Measurements from ENCODE around the gene CRTC2.

The CRTC2 gene

GRCh38 chr1:153939476-153939875, 18.9 kb downstream of the CRTC2 start:
- no peak for DNase-seq
- no peaks in the 10 kb centered on the region for H3K27me3 ChIP-seq (ENCODE audit: insufficient read depth, low read length, poor library complexity)
- no peak overlapping the region for H4K8ac ChIP-seq (ENCODE audit: low read depth, low read length)
- no peak overlapping the region for H3K9ac ChIP-seq (ENCODE audit: low read length)
- H3K27ac ChIP-seq (ENCODE audit: low read depth, low read length) = no peak overlapping the region
- H3K4ac ChIP-seq (ENCODE audit: low read depth, low read length) = no peak overlapping the region
- H3K4me1 ChIP-seq (ENCODE audit: control insufficient read depth, low read depth, low read length) = no peaks in the 10 kb centered on the region
- no peak overlapping the region for H3K4me3 ChIP-seq (ENCODE audit: low read length)
- H4K5ac ChIP-seq (ENCODE audit: low read length) = no peak overlapping the region
- no peak overlapping the region for H3K4me2 ChIP-seq (ENCODE audit: low read length)
- no CpG with 5 or more reads among the region's 12 CpGs for WGBS (ENCODE audit: extremely low coverage, insufficient coverage, low lambda C conversion rate)
- H3K56ac ChIP-seq (ENCODE audit: low read length) = no peak overlapping the region
- no peak overlapping the region for H3K18ac ChIP-seq (ENCODE audit: low read length)
- no peaks in the 10 kb centered on the region for H3K79me2 ChIP-seq (ENCODE audit: control insufficient read depth, insufficient read depth, low read length)
- H3K23ac ChIP-seq (ENCODE audit: low read length) = no peak overlapping the region
- H2BK5ac ChIP-seq (ENCODE audit: low read length) = no peak overlapping the region
- H2BK15ac ChIP-seq (replicated peaks; ENCODE audit: low read depth) = no peak overlapping the region
- no peak overlapping the region for H2AK5ac ChIP-seq (ENCODE audit: low read length)
- peaks cover 4% of the 10 kb centered on the region for H3K79me1 ChIP-seq (ENCODE audit: low read length)
- no peak overlapping the region for H2BK120ac ChIP-seq (ENCODE audit: low read depth, low read length)
- H3K36me3 ChIP-seq (ENCODE audit: control insufficient read depth, insufficient read depth, low read length) = peaks cover 18% of the 10 kb centered on the region

- Histone ChIP-seq H2BK15ac (replicated peaks; ENCODE audit: low read depth) (no peak overlapping the region), H3K56ac (ENCODE audit: low read length) (no peak overlapping the region), H4K5ac (ENCODE audit: low read length) (no peak overlapping the region), H2BK120ac (ENCODE audit: low read depth, low read length) (no peak overlapping the region), H3K27ac (ENCODE audit: low read depth, low read length) (no peak overlapping the region), H3K4ac (ENCODE audit: low read depth, low read length) (no peak overlapping the region), H3K23ac (ENCODE audit: low read length) (no peak overlapping the region), H3K4me3 (ENCODE audit: low read length) (no peak overlapping the region), H3K4me2 (ENCODE audit: low read length) (no peak overlapping the region), H3K36me3 (ENCODE audit: control insufficient read depth, insufficient read depth, low read length) (peaks cover 18% of the 10 kb centered on the region), H3K79me1 (ENCODE audit: low read length) (peaks cover under 1% of the 10 kb centered on the region), H3K4me1 (ENCODE audit: control insufficient read depth, low read depth, low read length) (no peaks in the 10 kb centered on the region), H2AK5ac (ENCODE audit: low read length) (no peak overlapping the region), H3K9ac (ENCODE audit: low read length) (no peak overlapping the region), H3K79me2 (ENCODE audit: control insufficient read depth, insufficient read depth, low read length) (no peaks in the 10 kb centered on the region), H3K27me3 (ENCODE audit: insufficient read depth, low read length, poor library complexity) (no peaks in the 10 kb centered on the region), H2BK5ac (ENCODE audit: low read length) (no peak overlapping the region), H4K8ac (ENCODE audit: low read depth, low read length) (no peak overlapping the region), H3K18ac (ENCODE audit: low read length) (no peak overlapping the region)
- no peak for DNase-seq
- WGBS (ENCODE audit: extremely low coverage, insufficient coverage, low lambda C conversion rate) = no CpG with 5 or more reads among the region's 3 CpGs
These were observed 19.4 kb downstream of the CRTC2 start for GRCh38 chr1:153938996-153939395.

GRCh38 chr1:153937331-153937730, 21.1 kb downstream of the CRTC2 start:
- Histone ChIP-seq H3K18ac (ENCODE audit: low read length) (no peak overlapping the region), H3K4me3 (ENCODE audit: low read length) (no peak overlapping the region), H3K27ac (ENCODE audit: low read depth, low read length) (no peak overlapping the region), H3K56ac (ENCODE audit: low read length) (no peak overlapping the region), H2BK120ac (ENCODE audit: low read depth, low read length) (no peak overlapping the region), H2BK15ac (replicated peaks; ENCODE audit: low read depth) (no peak overlapping the region), H4K5ac (ENCODE audit: low read length) (no peak overlapping the region), H3K23ac (ENCODE audit: low read length) (no peak overlapping the region), H3K79me1 (ENCODE audit: low read length) (no peaks in the 10 kb centered on the region), H3K27me3 (ENCODE audit: insufficient read depth, low read length, poor library complexity) (no peaks in the 10 kb centered on the region), H3K4me1 (ENCODE audit: control insufficient read depth, low read depth, low read length) (no peaks in the 10 kb centered on the region), H3K9ac (ENCODE audit: low read length) (no peak overlapping the region), H3K36me3 (ENCODE audit: control insufficient read depth, insufficient read depth, low read length) (peaks cover 18% of the 10 kb centered on the region), H3K4me2 (ENCODE audit: low read length) (no peak overlapping the region), H3K4ac (ENCODE audit: low read depth, low read length) (no peak overlapping the region), H3K79me2 (ENCODE audit: control insufficient read depth, insufficient read depth, low read length) (no peaks in the 10 kb centered on the region), H2BK5ac (ENCODE audit: low read length) (no peak overlapping the region), H4K8ac (ENCODE audit: low read depth, low read length) (no peak overlapping the region), H2AK5ac (ENCODE audit: low read length) (no peak overlapping the region)
- no CpG with 5 or more reads among the region's 10 CpGs for WGBS (ENCODE audit: extremely low coverage, insufficient coverage, low lambda C conversion rate)
- no peak for DNase-seq

- peaks cover 18% of the 10 kb centered on the region for H3K36me3 ChIP-seq (ENCODE audit: control insufficient read depth, insufficient read depth, low read length)
- H4K5ac ChIP-seq (ENCODE audit: low read length) = no peak overlapping the region
These were observed 22.2 kb downstream of the CRTC2 start for GRCh38 chr1:153936011-153936802.

GRCh38 chr1:153934746-153935145, 23.7 kb downstream of the CRTC2 start:
- Histone ChIP-seq H3K36me3 (ENCODE audit: control insufficient read depth, insufficient read depth, low read length) (peaks cover 18% of the 10 kb centered on the region), H3K27ac (ENCODE audit: low read depth, low read length) (no peak overlapping the region), H3K4ac (ENCODE audit: low read depth, low read length) (no peak overlapping the region), H3K23ac (ENCODE audit: low read length) (no peak overlapping the region), H3K4me3 (ENCODE audit: low read length) (no peak overlapping the region), H3K79me1 (ENCODE audit: low read length) (no peaks in the 10 kb centered on the region), H2BK5ac (ENCODE audit: low read length) (no peak overlapping the region), H3K18ac (ENCODE audit: low read length) (no peak overlapping the region), H3K56ac (ENCODE audit: low read length) (no peak overlapping the region), H3K79me2 (ENCODE audit: control insufficient read depth, insufficient read depth, low read length) (no peaks in the 10 kb centered on the region), H2BK120ac (ENCODE audit: low read depth, low read length) (no peak overlapping the region), H3K4me2 (ENCODE audit: low read length) (no peak overlapping the region), H3K4me1 (ENCODE audit: control insufficient read depth, low read depth, low read length) (no peaks in the 10 kb centered on the region), H4K8ac (ENCODE audit: low read depth, low read length) (no peak overlapping the region), H3K27me3 (ENCODE audit: insufficient read depth, low read length, poor library complexity) (no peaks in the 10 kb centered on the region), H4K5ac (ENCODE audit: low read length) (no peak overlapping the region), H3K9ac (ENCODE audit: low read length) (no peak overlapping the region), H2BK15ac (replicated peaks; ENCODE audit: low read depth) (no peak overlapping the region), H2AK5ac (ENCODE audit: low read length) (no peak overlapping the region)
- no CpG with 5 or more reads among the region's 9 CpGs for WGBS (ENCODE audit: extremely low coverage, insufficient coverage, low lambda C conversion rate)
- no peak for DNase-seq

More at GRCh38 chr1:153936011-153936802, 22.2 kb downstream of the CRTC2 start:
- Histone ChIP-seq H3K23ac (ENCODE audit: low read length) (no peak overlapping the region), H2BK5ac (ENCODE audit: low read length) (no peak overlapping the region), H3K27ac (ENCODE audit: low read depth, low read length) (no peak overlapping the region), H2BK15ac (replicated peaks; ENCODE audit: low read depth) (no peak overlapping the region), H3K79me2 (ENCODE audit: control insufficient read depth, insufficient read depth, low read length) (no peaks in the 10 kb centered on the region), H4K8ac (ENCODE audit: low read depth, low read length) (no peak overlapping the region), H3K56ac (ENCODE audit: low read length) (no peak overlapping the region), H3K4ac (ENCODE audit: low read depth, low read length) (no peak overlapping the region), H3K9ac (ENCODE audit: low read length) (no peak overlapping the region), H2BK120ac (ENCODE audit: low read depth, low read length) (no peak overlapping the region), H3K27me3 (ENCODE audit: insufficient read depth, low read length, poor library complexity) (no peaks in the 10 kb centered on the region), H3K4me3 (ENCODE audit: low read length) (no peak overlapping the region), H2AK5ac (ENCODE audit: low read length) (no peak overlapping the region), H3K4me1 (ENCODE audit: control insufficient read depth, low read depth, low read length) (no peaks in the 10 kb centered on the region), H3K79me1 (ENCODE audit: low read length) (no peaks in the 10 kb centered on the region), H3K18ac (ENCODE audit: low read length) (no peak overlapping the region), H3K4me2 (ENCODE audit: low read length) (no peak overlapping the region)
- DNase-seq = no peak
- WGBS (ENCODE audit: extremely low coverage, insufficient coverage, low lambda C conversion rate) = no CpG with 5 or more reads among the region's 12 CpGs

- H3K4me3 ChIP-seq (ENCODE audit: low read length) = no peak overlapping the region
These were observed 24.5 kb downstream of the CRTC2 start for GRCh38 chr1:153933955-153934354.

More at GRCh38 chr1:153933955-153934354, 24.5 kb downstream of the CRTC2 start:
- H4K5ac ChIP-seq (ENCODE audit: low read length) = no peak overlapping the region
- DNase-seq = no peak
- no peaks in the 10 kb centered on the region for H3K27me3 ChIP-seq (ENCODE audit: insufficient read depth, low read length, poor library complexity)
- no peak overlapping the region for H3K23ac ChIP-seq (ENCODE audit: low read length)
- H2BK5ac ChIP-seq (ENCODE audit: low read length) = no peak overlapping the region
- H3K27ac ChIP-seq (ENCODE audit: low read depth, low read length) = no peak overlapping the region
- no peaks in the 10 kb centered on the region for H3K79me2 ChIP-seq (ENCODE audit: control insufficient read depth, insufficient read depth, low read length)
- no peak overlapping the region for H3K18ac ChIP-seq (ENCODE audit: low read length)
- H3K9ac ChIP-seq (ENCODE audit: low read length) = no peak overlapping the region
- H2BK120ac ChIP-seq (ENCODE audit: low read depth, low read length) = no peak overlapping the region
- no peaks in the 10 kb centered on the region for H3K4me1 ChIP-seq (ENCODE audit: control insufficient read depth, low read depth, low read length)
- H3K56ac ChIP-seq (ENCODE audit: low read length) = no peak overlapping the region
- peaks cover 18% of the 10 kb centered on the region for H3K36me3 ChIP-seq (ENCODE audit: control insufficient read depth, insufficient read depth, low read length)
- H3K79me1 ChIP-seq (ENCODE audit: low read length) = no peaks in the 10 kb centered on the region
- no peak overlapping the region for H3K4me2 ChIP-seq (ENCODE audit: low read length)
- H2BK15ac ChIP-seq (replicated peaks; ENCODE audit: low read depth) = no peak overlapping the region
- WGBS (ENCODE audit: extremely low coverage, insufficient coverage, low lambda C conversion rate) = no CpG with 5 or more reads among the region's 11 CpGs
- no peak overlapping the region for H4K8ac ChIP-seq (ENCODE audit: low read depth, low read length)
- H3K4ac ChIP-seq (ENCODE audit: low read depth, low read length) = no peak overlapping the region
- H2AK5ac ChIP-seq (ENCODE audit: low read length) = no peak overlapping the region
